Measurements from ENCODE around the gene ENOX1. TPM values are rescaled to one million over a fixed set of nuclear protein-coding genes. Genes with fewer than 3 reads are reported as not detected.

The ENOX1 gene
- total RNA-seq, 1 donor from 2014 or later: 0.71 TPM

- no peaks in the 10 kb centered on the region for H3K27me3 ChIP-seq (ENCODE audit: control insufficient read depth, insufficient read depth, low read length)
- no peak for DNase-seq (ENCODE audit: low read depth)
- H3K4me3 ChIP-seq (ENCODE audit: low read depth, low read length): no peak overlapping the region
- no peak for TF ChIP-seq CTCF (IDR thresholded peaks at IDR 0.05; ENCODE audit: insufficient read depth, low read length, poor library complexity, severe bottlenecking)
- H3K36me3 ChIP-seq (ENCODE audit: control insufficient read depth, insufficient read depth, low read length): no peaks in the 10 kb centered on the region
Observed at GRCh38 chr13:43693639-43694038, 93.1 kb downstream of the ENOX1 start.

GRCh38 chr13:43688227-43688907, 98.4 kb downstream of the ENOX1 start:
- no peaks in the 10 kb centered on the region for H3K36me3 ChIP-seq (ENCODE audit: control insufficient read depth, insufficient read depth, low read length)
- DNase-seq (ENCODE audit: low read depth): no peak
- H3K27me3 ChIP-seq (ENCODE audit: control insufficient read depth, insufficient read depth, low read length): no peaks in the 10 kb centered on the region
- H3K4me3 ChIP-seq (ENCODE audit: low read depth, low read length): no peak overlapping the region
- TF ChIP-seq CTCF (IDR thresholded peaks at IDR 0.05; ENCODE audit: insufficient read depth, low read length, poor library complexity, severe bottlenecking): no peak

- no peak for TF ChIP-seq CTCF (IDR thresholded peaks at IDR 0.05; ENCODE audit: insufficient read depth, low read length, poor library complexity, severe bottlenecking)
- no peaks in the 10 kb centered on the region for H3K36me3 ChIP-seq (ENCODE audit: control insufficient read depth, insufficient read depth, low read length)
- H3K4me3 ChIP-seq (ENCODE audit: low read depth, low read length): no peak overlapping the region
- H3K27me3 ChIP-seq (ENCODE audit: control insufficient read depth, insufficient read depth, low read length): no peaks in the 10 kb centered on the region
- DNase-seq (ENCODE audit: low read depth): no peak
Observed at GRCh38 chr13:43687038-43687437, 99.7 kb downstream of the ENOX1 start.

- no peaks in the 10 kb centered on the region for H3K36me3 ChIP-seq (ENCODE audit: control insufficient read depth, insufficient read depth, low read length)
- no peak for TF ChIP-seq CTCF (IDR thresholded peaks at IDR 0.05; ENCODE audit: insufficient read depth, low read length, poor library complexity, severe bottlenecking)
- H3K4me3 ChIP-seq (ENCODE audit: low read depth, low read length): no peak overlapping the region
- DNase-seq (ENCODE audit: low read depth): peak; percentile 83
- H3K27me3 ChIP-seq (ENCODE audit: control insufficient read depth, insufficient read depth, low read length): no peaks in the 10 kb centered on the region
Observed at GRCh38 chr13:43686557-43686956, 100.2 kb downstream of the ENOX1 start.

- Histone ChIP-seq H3K36me3 (ENCODE audit: control insufficient read depth, insufficient read depth, low read length) (no peaks in the 10 kb centered on the region), H3K27me3 (ENCODE audit: control insufficient read depth, insufficient read depth, low read length) (no peaks in the 10 kb centered on the region), H3K4me3 (ENCODE audit: low read depth, low read length) (no peak overlapping the region)
- peak; percentile 1 for DNase-seq (ENCODE audit: low read depth)
- TF ChIP-seq CTCF (IDR thresholded peaks at IDR 0.05; ENCODE audit: insufficient read depth, low read length, poor library complexity, severe bottlenecking): no peak
Observed at GRCh38 chr13:43684963-43685725, 101.6 kb downstream of the ENOX1 start.

Data from kidney epithelial cell (primary cell).